ENCODE results near the gene TRIM45. TPM values are rescaled to one million over a fixed set of nuclear protein-coding genes. Genes with fewer than 3 reads are reported as not detected.

TRIM45 gene
- total and polyA plus RNA-seq, 2 donors (not counting 1 experiment from before 2014, with no cell fraction given) = 0.64 to 2.5 TPM

DNA sequence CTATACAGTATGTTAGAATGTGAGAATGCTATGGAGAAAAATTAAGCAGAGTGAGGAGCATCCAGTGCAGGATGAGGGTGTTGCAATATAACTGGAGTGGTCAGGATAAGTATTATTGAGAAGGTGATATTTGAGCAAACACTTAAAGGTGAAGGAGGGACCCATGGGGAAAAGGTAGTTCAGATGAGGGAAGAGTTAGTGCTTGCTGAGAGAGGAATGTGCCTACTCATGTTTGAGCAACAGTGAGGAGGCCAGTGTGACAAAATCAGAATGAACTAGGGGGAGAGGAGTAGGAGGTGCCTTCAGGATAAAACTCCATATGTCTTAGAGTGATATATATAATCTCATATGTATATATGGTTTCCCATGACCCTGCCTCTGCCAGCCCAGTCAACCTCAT lies 6.2 kb upstream of the TRIM45 start:
- DNase-seq (no peak), ATAC-seq (ENCODE audit: low read depth) (no peak)
- H3K4me2 ChIP-seq (replicated peaks; ENCODE audit: low read depth, low read length, poor library complexity, severe bottlenecking) = no peak overlapping the region
- ChIA-PET CTCF (interaction anchor here (1.0 to 3.3 kb wide), 15 partner anchors 8 to 768 kb away, joined by 3 to 39 read pairs (median 7); partner anchors contain the start of gene TTF2), POLR2A (no interaction called here)
- no peak overlapping the region for H3K4me3 Mint-ChIP-seq
- H3K9ac ChIP-seq (ENCODE audit: low read length) = no peak overlapping the region
- no peaks in the 10 kb centered on the region for H3K9me3 Mint-ChIP-seq (ENCODE audit: insufficient read depth)
- H3K4me1 ChIP-seq (ENCODE audit: control insufficient read depth in 2 of 2, insufficient read depth in 2 of 2, low read length in 2 of 2) = no peaks in the 10 kb centered on the region
- H3K79me2 ChIP-seq (ENCODE audit: control insufficient read depth, insufficient read depth, low read length) = no peaks in the 10 kb centered on the region
- no peak overlapping the region for H3K27ac ChIP-seq (ENCODE audit: low read length in 2 of 2)
- no peak for TF ChIP-seq EZH2 (IDR thresholded peaks at IDR 0.05; ENCODE audit: borderline replicate concordance, insufficient read depth, low read depth, low read length, poor library complexity, severe bottlenecking)
- TF ChIP-seq, protein P1, sequence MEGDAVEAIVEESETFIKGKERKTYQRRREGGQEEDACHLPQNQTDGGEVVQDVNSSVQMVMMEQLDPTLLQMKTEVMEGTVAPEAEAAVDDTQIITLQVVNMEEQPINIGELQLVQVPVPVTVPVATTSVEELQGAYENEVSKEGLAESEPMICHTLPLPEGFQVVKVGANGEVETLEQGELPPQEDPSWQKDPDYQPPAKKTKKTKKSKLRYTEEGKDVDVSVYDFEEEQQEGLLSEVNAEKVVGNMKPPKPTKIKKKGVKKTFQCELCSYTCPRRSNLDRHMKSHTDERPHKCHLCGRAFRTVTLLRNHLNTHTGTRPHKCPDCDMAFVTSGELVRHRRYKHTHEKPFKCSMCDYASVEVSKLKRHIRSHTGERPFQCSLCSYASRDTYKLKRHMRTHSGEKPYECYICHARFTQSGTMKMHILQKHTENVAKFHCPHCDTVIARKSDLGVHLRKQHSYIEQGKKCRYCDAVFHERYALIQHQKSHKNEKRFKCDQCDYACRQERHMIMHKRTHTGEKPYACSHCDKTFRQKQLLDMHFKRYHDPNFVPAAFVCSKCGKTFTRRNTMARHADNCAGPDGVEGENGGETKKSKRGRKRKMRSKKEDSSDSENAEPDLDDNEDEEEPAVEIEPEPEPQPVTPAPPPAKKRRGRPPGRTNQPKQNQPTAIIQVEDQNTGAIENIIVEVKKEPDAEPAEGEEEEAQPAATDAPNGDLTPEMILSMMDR (IDR thresholded peaks at IDR 0.05) = no peak
- no peak overlapping the region for H3K4me3 ChIP-seq (ENCODE audit: control extremely low read depth in 1 of 5, extremely low read depth in 1 of 5, insufficient read depth in 1 of 5, low read depth in 2 of 5, low read length in 4 of 5)
- no peaks in the 10 kb centered on the region for H4K20me1 ChIP-seq (ENCODE audit: control insufficient read depth, insufficient read depth, low read length, poor library complexity, severe bottlenecking)
- H3K4me1 Mint-ChIP-seq = peaks cover under 1% of the 10 kb centered on the region
- intact Hi-C loops (cut with micrococcal nuclease) = loop anchor here (1.0 to 10.0 kb wide), 2 partner anchors 59 to 993 kb away; no protein-coding TSS in a partner anchor
- no peaks in the 10 kb centered on the region for H3K36me3 ChIP-seq (replicated peaks in 1 of 2; ENCODE audit: control extremely low read depth in 1 of 2, control insufficient read depth in 1 of 2, extremely low read depth in 1 of 2, insufficient read depth in 2 of 2, low read length in 1 of 2)
- no peaks in the 10 kb centered on the region for H3K9me3 ChIP-seq (ENCODE audit: control extremely low read depth in 1 of 3, control insufficient read depth in 2 of 3, insufficient read depth in 1 of 3, low read length in 2 of 3)
- H3K27me3 ChIP-seq (replicated peaks in 1 of 4; ENCODE audit: control extremely low read depth in 1 of 4, control insufficient read depth in 3 of 4, insufficient read depth in 4 of 4, low read length in 3 of 4) = peaks cover 0 to 13% (median 5%) of the 10 kb centered on the region in 4 experiments
- H3K27me3 Mint-ChIP-seq = peaks cover 14% of the 10 kb centered on the region
- H3K27ac Mint-ChIP-seq = no peak overlapping the region
- H2AFZ ChIP-seq (ENCODE audit: insufficient read depth, low read depth, low read length, poor library complexity, severe bottlenecking) = no peak overlapping the region

GRCh38 chr1:117124661-117125060 lies 3.1 kb upstream of the TRIM45 start:
- no peak overlapping the region for H3K4me3 Mint-ChIP-seq
- ChIA-PET POLR2A (no interaction called here), CTCF (interaction anchor here (0.6 to 1.9 kb wide), 3 partner anchors 57 to 634 kb away, joined by 3 to 4 read pairs (median 4); partner anchors contain the start of gene TTF2)
- no peak overlapping the region for H3K4me3 ChIP-seq (ENCODE audit: control extremely low read depth in 1 of 5, extremely low read depth in 1 of 5, insufficient read depth in 1 of 5, low read depth in 2 of 5, low read length in 4 of 5)
- no peak overlapping the region for H2AFZ ChIP-seq (ENCODE audit: insufficient read depth, low read depth, low read length, poor library complexity, severe bottlenecking)
- H3K27me3 ChIP-seq (replicated peaks in 1 of 4; ENCODE audit: control extremely low read depth in 1 of 4, control insufficient read depth in 3 of 4, insufficient read depth in 4 of 4, low read length in 3 of 4) = peaks cover 0 to 13% (median 3%) of the 10 kb centered on the region in 4 experiments
- H3K4me2 ChIP-seq (replicated peaks; ENCODE audit: low read depth, low read length, poor library complexity, severe bottlenecking) = no peak overlapping the region
- intact Hi-C loops (cut with micrococcal nuclease) = loop anchor here (10.0 kb wide), 1 partner anchor 990 kb away; no protein-coding TSS in a partner anchor
- H3K9ac ChIP-seq (ENCODE audit: low read length) = no peak overlapping the region
- H3K36me3 ChIP-seq (replicated peaks in 1 of 2; ENCODE audit: control extremely low read depth in 1 of 2, control insufficient read depth in 1 of 2, extremely low read depth in 1 of 2, insufficient read depth in 2 of 2, low read length in 1 of 2) = no peaks in the 10 kb centered on the region
- H3K79me2 ChIP-seq (ENCODE audit: control insufficient read depth, insufficient read depth, low read length) = no peaks in the 10 kb centered on the region
- ATAC-seq (ENCODE audit: low read depth) (no peak), DNase-seq (no peak)
- peaks cover 14% of the 10 kb centered on the region for H3K27me3 Mint-ChIP-seq
- no peak for TF ChIP-seq EZH2 (IDR thresholded peaks at IDR 0.05; ENCODE audit: borderline replicate concordance, insufficient read depth, low read depth, low read length, poor library complexity, severe bottlenecking)
- TF ChIP-seq, protein P1 (IDR thresholded peaks at IDR 0.05) = no peak
- no peaks in the 10 kb centered on the region for H3K9me3 ChIP-seq (ENCODE audit: control extremely low read depth in 1 of 3, control insufficient read depth in 2 of 3, insufficient read depth in 1 of 3, low read length in 2 of 3)
- no peak overlapping the region for H3K27ac Mint-ChIP-seq
- WGBS (ENCODE audit: insufficient coverage) = 83% methylated on average over 1 of the region's 1 CpG
- peaks cover 7% of the 10 kb centered on the region for H3K4me1 Mint-ChIP-seq
- H3K4me1 ChIP-seq (ENCODE audit: control insufficient read depth in 2 of 2, insufficient read depth in 2 of 2, low read length in 2 of 2) = peaks cover 9 to 15% of the 10 kb centered on the region in 2 donors
- H3K27ac ChIP-seq (ENCODE audit: low read length in 2 of 2) = no peak overlapping the region
- no peaks in the 10 kb centered on the region for H3K9me3 Mint-ChIP-seq (ENCODE audit: insufficient read depth)
- no peaks in the 10 kb centered on the region for H4K20me1 ChIP-seq (ENCODE audit: control insufficient read depth, insufficient read depth, low read length, poor library complexity, severe bottlenecking)
